H9 (cell line): ENCODE results near the gene ETV6. TPM values are rescaled to one million over a fixed set of nuclear protein-coding genes. Genes with fewer than 3 reads are reported as not detected.

Experiments used
- DNase-seq: peaks from one replicate; pipeline ENCODE4 v3.0.0-alpha.2; 2017
- H2AFZ ChIP-seq: one replicate; pipeline ENCODE4 v1.6.1; 2013; ENCODE audit warnings: mild to moderate bottlenecking, low read length, control low read depth, moderate library complexity
- H2AK5ac ChIP-seq: 2 replicates; pipeline ENCODE4 v1.6.1; 2013; ENCODE audit warnings: low read length, control low read depth, mixed read lengths; ENCODE audit not compliant: insufficient read length
- H2BK120ac ChIP-seq: one replicate; pipeline ENCODE4 v1.6.1; 2013; ENCODE audit warnings: low read depth, mild to moderate bottlenecking, low read length, control low read depth, inconsistent platforms; ENCODE audit not compliant: poor library complexity, severe bottlenecking
- H2BK12ac ChIP-seq: 2 replicates; pipeline ENCODE4 v1.6.1; 2013; ENCODE audit warnings: low read length, control low read depth, mixed read lengths, low read depth; ENCODE audit not compliant: insufficient read length
- H2BK15ac ChIP-seq: 2 replicates; pipeline ENCODE4 v1.6.1; 2013; ENCODE audit warnings: low read depth, low read length, control low read depth
- H2BK20ac ChIP-seq: one replicate; pipeline ENCODE4 v1.6.1; 2013; ENCODE audit warnings: low read depth, mild to moderate bottlenecking, low read length, control low read depth, inconsistent platforms; ENCODE audit not compliant: poor library complexity, severe bottlenecking
- H2BK5ac ChIP-seq: 2 replicates; pipeline ENCODE4 v1.6.1; 2013; ENCODE audit warnings: low read length, control low read depth, mixed read lengths; ENCODE audit not compliant: insufficient read length
- H3K14ac ChIP-seq: 2 replicates; pipeline ENCODE4 v1.6.1; 2013; ENCODE audit warnings: low read length, control low read depth; ENCODE audit not compliant: insufficient read depth
- H3K18ac ChIP-seq: 2 replicates; pipeline ENCODE4 v1.6.1; 2013; ENCODE audit warnings: low read depth, mild to moderate bottlenecking, mixed read lengths, low read length, control low read depth; ENCODE audit not compliant: insufficient read length
- H3K23ac ChIP-seq: 2 replicates; pipeline ENCODE4 v1.6.1; 2013; ENCODE audit warnings: low read length, control low read depth, mixed read lengths, low read depth; ENCODE audit not compliant: insufficient read length
- H3K23me2 ChIP-seq: 2 replicates; pipeline ENCODE4 v1.6.1; 2013; ENCODE audit warnings: low read depth, mild to moderate bottlenecking, mixed read lengths, low read length, control low read depth; ENCODE audit not compliant: insufficient read length, poor library complexity, severe bottlenecking
- H3K27ac ChIP-seq: 2 replicates; pipeline ENCODE4 v1.5.1; 2013; ENCODE audit warnings: low read length, control low read depth, mixed read lengths, low read depth; ENCODE audit not compliant: insufficient read length
- H3K27me3 ChIP-seq: 2 replicates; pipeline ENCODE4 v1.6.1; 2013; ENCODE audit warnings: low read length, control low read depth, inconsistent platforms; ENCODE audit not compliant: insufficient read depth
- H3K4ac ChIP-seq: 2 replicates; pipeline ENCODE4 v1.6.1; 2013; ENCODE audit warnings: low read depth, mild to moderate bottlenecking, control low read depth, inconsistent platforms, low read length, moderate library complexity
- H3K4me1 ChIP-seq: 2 replicates; pipeline ENCODE4 v1.6.1; 2013; ENCODE audit warnings: low read length, control low read depth, inconsistent platforms; ENCODE audit not compliant: insufficient read depth
- H3K4me2 ChIP-seq: 2 replicates; pipeline ENCODE4 v1.6.1; 2013; ENCODE audit warnings: low read length, control low read depth, mixed read lengths; ENCODE audit not compliant: insufficient read length, insufficient read depth
- H3K56ac ChIP-seq: 2 replicates; pipeline ENCODE4 v1.6.1; 2013; ENCODE audit warnings: low read depth, mild to moderate bottlenecking, mixed read lengths, low read length, control low read depth; ENCODE audit not compliant: insufficient read length
- H3K79me1 ChIP-seq: 2 replicates; pipeline ENCODE4 v1.6.1; 2013; ENCODE audit warnings: low read depth, mild to moderate bottlenecking, moderate library complexity, low read length, control low read depth, inconsistent platforms; ENCODE audit not compliant: insufficient read depth, poor library complexity, severe bottlenecking
- H3K79me2 ChIP-seq: 2 replicates; pipeline ENCODE4 v1.6.1; 2013; ENCODE audit warnings: low read length, control low read depth, inconsistent platforms; ENCODE audit not compliant: insufficient read depth
- H3K9ac ChIP-seq: 2 replicates; pipeline ENCODE4 v1.6.1; 2013; ENCODE audit warnings: low read length, control low read depth, mixed read lengths; ENCODE audit not compliant: insufficient read length; ENCODE audit errors: extremely low read depth
- H3K9me3 ChIP-seq: one replicate; pipeline ENCODE4 v1.6.1; 2013; ENCODE audit warnings: low read depth, low read length, inconsistent platforms; ENCODE audit not compliant: control insufficient read depth
- H3T11ph ChIP-seq: one replicate; pipeline ENCODE4 v1.6.1; 2013; ENCODE audit warnings: mild to moderate bottlenecking, low read length, control low read depth, inconsistent platforms
- H4K20me1 ChIP-seq: one replicate; pipeline ENCODE4 v1.6.1; 2013; ENCODE audit not compliant: control insufficient read depth, insufficient read length, insufficient read depth
- H4K5ac ChIP-seq: 2 replicates; pipeline ENCODE4 v1.6.1; 2013; ENCODE audit warnings: low read depth, mild to moderate bottlenecking, mixed read lengths, low read length, control low read depth; ENCODE audit not compliant: insufficient read length
- H4K8ac ChIP-seq: replicated peaks from 2 replicates; pipeline ENCODE4 v1.6.1; 2013; ENCODE audit warnings: low read length, control low read depth, mixed read lengths, low read depth; ENCODE audit not compliant: insufficient read length
- H4K91ac ChIP-seq: 2 replicates; pipeline ENCODE4 v1.6.1; 2013; ENCODE audit warnings: low read depth, mild to moderate bottlenecking, moderate library complexity, mixed read lengths, low read length, control low read depth; ENCODE audit not compliant: insufficient read length
- H3K27ac Mint-ChIP-seq, 3 experiments: 2 replicates in 2 of 3; 3 replicates in 1 of 3; pipeline ENCODE4 v1.8.0; 2020 to 2021; ENCODE audit warnings: mixed read lengths in 3 of 3, mild to moderate bottlenecking in 1 of 3, moderate library complexity in 1 of 3
- H3K27me3 Mint-ChIP-seq: 2 replicates; pipeline ENCODE4 v1.8.0; 2021; ENCODE audit warnings: low read depth, mild to moderate bottlenecking, moderate library complexity, mixed read lengths
- H3K36me3 Mint-ChIP-seq, 3 experiments: 2 replicates in 2 of 3; 3 replicates in 1 of 3; pipeline ENCODE4 v1.8.0; 2020 to 2021; ENCODE audit warnings: low read depth in 3 of 3, mixed read lengths in 3 of 3; ENCODE audit not compliant: insufficient read depth in 1 of 3
- H3K4me1 Mint-ChIP-seq, 2 experiments: 2 replicates each; pipeline ENCODE4 v1.8.0; 2020; ENCODE audit warnings: mixed read lengths in 2 of 2
- H3K4me3 Mint-ChIP-seq, 2 experiments: 2 replicates in 1 of 2; 3 replicates in 1 of 2; pipeline ENCODE4 v1.8.0; 2020 to 2021; ENCODE audit warnings: mild to moderate bottlenecking in 2 of 2, mixed read lengths in 2 of 2, moderate library complexity in 1 of 2
- H3K9me3 Mint-ChIP-seq, 2 experiments: 2 replicates in 1 of 2; 3 replicates in 1 of 2; pipeline ENCODE4 v1.8.0; 2020; ENCODE audit warnings: mild to moderate bottlenecking in 2 of 2, mixed read lengths in 2 of 2, moderate library complexity in 1 of 2
- CTCF ChIP-seq: fragments of 200-600 bp; sonication (generic); conservative IDR thresholded peaks from 3 replicates; pipeline ENCODE4 v1.8.0; 2021; ENCODE audit warnings: antibody characterized with exemption, mild to moderate bottlenecking
- WGBS: extraction: QIAGEN DNeasy Blood & Tissue Kit; methylation state at CpG from one replicate; pipeline ENCODE4 v1.1.7; 2013; ENCODE audit warnings: missing lambda C conversion rate, low lambda C conversion rate, mixed read lengths; ENCODE audit not compliant: insufficient read length; ENCODE audit errors: extremely low coverage; 5-methylcytosine and 5-hydroxymethylcytosine counted together
- total RNA-seq: library from RNA; stranded (reverse); gene quantifications from 2 replicates; pipeline ENCODE4 v1.2.1, GENCODE V29; 2021

Gene ETV6
- total RNA-seq, 1 experiment from 2014 or later, result 28.7 TPM

GRCh38 chr12:11655842-11656241 is 6.4 kb downstream of the ETV6 start:
- TF ChIP-seq CTCF, result no peak
- no peaks in the 10 kb centered on the region for H3K79me1 ChIP-seq
- no peak overlapping the region for H2BK120ac ChIP-seq
- Mint-ChIP-seq H3K27me3 (no peaks in the 10 kb centered on the region), H3K4me1 (peaks cover 43 to 57% of the 10 kb centered on the region in 2 experiments), H3K36me3 (no peaks in the 10 kb centered on the region), H3K4me3 (no peak overlapping the region), H3K9me3 (no peaks in the 10 kb centered on the region), H3K27ac (no peak overlapping the region)
- H3T11ph ChIP-seq, result no peak overlapping the region
- no peak overlapping the region for H4K8ac ChIP-seq
- no peak overlapping the region for H4K5ac ChIP-seq
- no peak overlapping the region for H3K9ac ChIP-seq
- no peak overlapping the region for H2BK15ac ChIP-seq
- WGBS, result 100% methylated on average over 1 of the region's 5 CpGs
- no peak overlapping the region for H2AFZ ChIP-seq
- H3K23ac ChIP-seq, result no peak overlapping the region
- no peak overlapping the region for H2BK20ac ChIP-seq
- H3K27me3 ChIP-seq, result no peaks in the 10 kb centered on the region
- H3K4me1 ChIP-seq, result peaks cover 21% of the 10 kb centered on the region; the same call in 1 of the 2 replicates
- H3K9me3 ChIP-seq, result no peaks in the 10 kb centered on the region
- H3K4ac ChIP-seq, result no peak overlapping the region
- no peak overlapping the region for H4K91ac ChIP-seq
- no peaks in the 10 kb centered on the region for H4K20me1 ChIP-seq
- no peak overlapping the region for H2AK5ac ChIP-seq
- H3K4me2 ChIP-seq, result no peak overlapping the region
- no peak overlapping the region for H3K18ac ChIP-seq
- H2BK12ac ChIP-seq, result no peak overlapping the region
- no peak for DNase-seq
- no peak overlapping the region for H2BK5ac ChIP-seq
- H3K27ac ChIP-seq, result no peak overlapping the region
- H3K23me2 ChIP-seq, result no peaks in the 10 kb centered on the region
- H3K14ac ChIP-seq, result no peak overlapping the region
- no peak overlapping the region for H3K56ac ChIP-seq
- H3K79me2 ChIP-seq, result peaks cover 6% of the 10 kb centered on the region; the same call in 1 of the 2 replicates
